H1 (cell line): ENCODE results near the gene DYNLL2. TPM values are rescaled to one million over a fixed set of nuclear protein-coding genes. Genes with fewer than 3 reads are reported as not detected.

ENCODE experiments used
- CTCF ChIA-PET: fragments of 300-600 bp; sonication (Branson Sonifier 250); formaldehyde crosslinking; loops from one replicate; lab custom pipeline; 2021; ENCODE audit not compliant: partially characterized antibody; lab: Charles Lee
- POLR2A ChIA-PET: fragments of 300-600 bp; sonication (Branson Sonifier 250); formaldehyde crosslinking; loops from one replicate; lab custom pipeline; 2021; ENCODE audit warnings: inconsistent platforms; ENCODE audit not compliant: partially characterized antibody; lab: Charles Lee
- DNase-seq, 2 experiments: peaks; one replicate each; pipeline versions ENCODE4 v3.0.0 to v3.0.0-alpha.2; 2010 to 2022; ENCODE audit warnings: low spot score in 2 of 2, low read depth in 1 of 2, mixed read lengths in 1 of 2
- FAIRE-seq: peaks from 2 replicates; lab custom pipeline; 2011; peaks lifted over from hg19 to GRCh38; lab: Jason Lieb, UNC
- H2AFZ ChIP-seq: 2 replicates; pipeline ENCODE4 v1.8.1; 2012; ENCODE audit warnings: low read length, inconsistent platforms
- H2AK5ac ChIP-seq: 2 replicates; pipeline ENCODE4 v1.6.1; 2013; ENCODE audit warnings: low read depth, low read length
- H2BK120ac ChIP-seq: replicated peaks from 2 replicates; pipeline ENCODE3; 2013; ENCODE audit warnings: low read depth, low read length, inconsistent platforms
- H2BK12ac ChIP-seq: 2 replicates; pipeline ENCODE4 v1.6.1; 2013; ENCODE audit warnings: low read depth, low read length
- H2BK15ac ChIP-seq: 2 replicates; pipeline ENCODE4 v1.6.1; 2013; ENCODE audit warnings: low read length
- H2BK20ac ChIP-seq: 2 replicates; pipeline ENCODE4 v1.6.1; 2013; ENCODE audit warnings: low read length
- H2BK5ac ChIP-seq: 2 replicates; pipeline ENCODE4 v1.6.1; 2013; ENCODE audit warnings: low read depth, low read length
- H3K14ac ChIP-seq: 2 replicates; pipeline ENCODE4 v1.6.1; 2013; ENCODE audit warnings: inconsistent platforms; ENCODE audit not compliant: insufficient read length
- H3K18ac ChIP-seq: 2 replicates; pipeline ENCODE4 v1.6.1; 2013; ENCODE audit warnings: low read length; ENCODE audit errors: extremely low read depth
- H3K23ac ChIP-seq: 2 replicates; pipeline ENCODE4 v1.6.1; 2013; ENCODE audit warnings: inconsistent platforms; ENCODE audit not compliant: insufficient read length
- H3K23me2 ChIP-seq: 2 replicates; pipeline ENCODE4 v1.6.1; 2013; ENCODE audit warnings: low read depth, low read length
- H3K27ac ChIP-seq: 2 replicates; pipeline ENCODE4 v1.6.1; 2011; ENCODE audit warnings: low read depth, low read length, inconsistent platforms
- H3K27me3 ChIP-seq, 4 experiments: replicated peaks in 1 of 4; 1 replicate in 1 of 4; 2 replicates in 3 of 4; pipeline versions ENCODE4 v1.6.1 to v1.8.1; 2011 to 2013; ENCODE audit warnings: low read length in 3 of 4, mild to moderate bottlenecking in 3 of 4, inconsistent platforms in 2 of 4, mixed read lengths in 2 of 4, moderate library complexity in 1 of 4; ENCODE audit not compliant: control insufficient read depth in 3 of 4, insufficient read depth in 3 of 4; ENCODE audit errors: extremely low read depth in 1 of 4
- H3K36me3 ChIP-seq, 4 experiments: 2 replicates each; pipeline versions ENCODE4 v1.6.1 to v1.8.1; 2011 to 2013; ENCODE audit warnings: mild to moderate bottlenecking in 4 of 4, low read length in 3 of 4, moderate library complexity in 2 of 4, control low read depth in 1 of 4, inconsistent platforms in 1 of 4; ENCODE audit not compliant: insufficient read depth in 4 of 4, control insufficient read depth in 2 of 4
- H3K4ac ChIP-seq: replicated peaks from 2 replicates; pipeline ENCODE3; 2013; ENCODE audit warnings: low read length, low read depth, mixed read lengths, inconsistent platforms; ENCODE audit not compliant: insufficient read length
- H3K4me1 ChIP-seq, 4 experiments: replicated peaks in 1 of 4; 1 replicate in 1 of 4; 2 replicates in 3 of 4; pipeline versions ENCODE4 v1.6.1 to v1.8.1; 2011 to 2013; ENCODE audit warnings: low read length in 3 of 4, inconsistent platforms in 2 of 4, mixed read lengths in 1 of 4; ENCODE audit not compliant: insufficient read depth in 4 of 4, control insufficient read depth in 3 of 4
- H3K4me2 ChIP-seq, 2 experiments: 2 replicates each; pipeline versions ENCODE4 v1.6.1 to v1.8.1; 2011 to 2013; ENCODE audit warnings: low read depth in 2 of 2, low read length in 2 of 2, control low read depth in 1 of 2, inconsistent platforms in 1 of 2, mild to moderate bottlenecking in 1 of 2; ENCODE audit not compliant: insufficient read depth in 1 of 2
- H3K4me3 ChIP-seq, 4 experiments: fragments of 200-600, 300-600 bp in 1 of 4; sonication (generic), shearing (Covaris generic), sonication (Bioruptor Twin) in 1 of 4; 2 replicates each; pipeline versions ENCODE4 v1.5.1 to v1.8.1; 2011 to 2016; ENCODE audit warnings: low read length in 4 of 4, low read depth in 3 of 4, control low read depth in 2 of 4, inconsistent platforms in 2 of 4, mild to moderate bottlenecking in 2 of 4, mixed read lengths in 1 of 4, moderate library complexity in 1 of 4; ENCODE audit not compliant: insufficient read depth in 2 of 4; ENCODE audit errors: extremely low read depth in 1 of 4
- H3K56ac ChIP-seq: replicated peaks from 2 replicates; pipeline ENCODE3; 2013; ENCODE audit warnings: low read depth, mild to moderate bottlenecking, mixed read lengths, low read length, inconsistent platforms; ENCODE audit not compliant: insufficient read length
- H3K79me1 ChIP-seq: 2 replicates; pipeline ENCODE4 v1.6.1; 2013; ENCODE audit warnings: low read depth, low read length, control low read depth
- H3K79me2 ChIP-seq, 2 experiments: 2 replicates each; pipeline versions ENCODE4 v1.6.1 to v1.8.1; 2012 to 2013; ENCODE audit warnings: low read length in 2 of 2, mild to moderate bottlenecking in 2 of 2, inconsistent platforms in 1 of 2; ENCODE audit not compliant: insufficient read depth in 2 of 2, control insufficient read depth in 1 of 2
- H3K9ac ChIP-seq, 4 experiments: replicated peaks in 1 of 4; 1 replicate in 1 of 4; 2 replicates in 3 of 4; pipeline versions ENCODE4 v1.6.1 to v1.8.1; 2011 to 2013; ENCODE audit warnings: low read depth in 3 of 4, low read length in 3 of 4, control low read depth in 2 of 4, mild to moderate bottlenecking in 2 of 4, moderate library complexity in 2 of 4, inconsistent platforms in 1 of 4; ENCODE audit errors: extremely low read depth in 1 of 4
- H3K9me3 ChIP-seq, 2 experiments: 2 replicates each; pipeline versions ENCODE4 v1.6.1 to v1.8.1; 2012 to 2013; ENCODE audit warnings: mild to moderate bottlenecking in 2 of 2, moderate library complexity in 2 of 2, control low read depth in 1 of 2, inconsistent platforms in 1 of 2, low read depth in 1 of 2, low read length in 1 of 2, mixed read lengths in 1 of 2; ENCODE audit not compliant: insufficient read depth in 2 of 2
- H4K20me1 ChIP-seq, 2 experiments: replicated peaks in 1 of 2; 2 replicates each; pipeline versions ENCODE3 to v1.8.1; 2011 to 2013; ENCODE audit warnings: inconsistent platforms in 2 of 2, low read length in 2 of 2, mild to moderate bottlenecking in 1 of 2; ENCODE audit not compliant: insufficient read depth in 2 of 2, control insufficient read depth in 1 of 2
- H4K5ac ChIP-seq: 2 replicates; pipeline ENCODE4 v1.6.1; 2013; ENCODE audit warnings: low read length, low read depth, mixed read lengths, inconsistent platforms; ENCODE audit not compliant: insufficient read length
- H4K8ac ChIP-seq: 2 replicates; pipeline ENCODE4 v1.8.0; 2013; ENCODE audit warnings: mild to moderate bottlenecking, moderate library complexity, low read length, inconsistent platforms; ENCODE audit not compliant: insufficient read depth; ENCODE audit errors: extremely low read depth
- H4K91ac ChIP-seq: replicated peaks from 2 replicates; pipeline ENCODE3; 2013; ENCODE audit warnings: low read length, mixed read lengths, inconsistent platforms; ENCODE audit not compliant: insufficient read length
- CBX5 ChIP-seq: fragments of 300-800, 300-1000 bp; sonication (generic); IDR thresholded peaks from 2 replicates; pipeline ENCODE4 v1.7.1; 2016; ENCODE audit warnings: antibody characterized with exemption, low read length, low read depth
- POLR2A ChIP-seq, 2 experiments: IDR thresholded peaks; 1 replicate in 1 of 2; 2 replicates in 1 of 2; pipeline ENCODE4 v1.6.1; 2011; ENCODE audit warnings: low read depth in 2 of 2, low read length in 2 of 2, mild to moderate bottlenecking in 2 of 2; ENCODE audit errors: control extremely low read depth in 1 of 2
- POLR2AphosphoS5 ChIP-seq: IDR thresholded peaks from 2 replicates; pipeline ENCODE4 v1.6.1; 2011; ENCODE audit warnings: low read depth, low read length
- TCF12 ChIP-seq: IDR thresholded peaks from 2 replicates; pipeline ENCODE4 v1.6.1; 2011; ENCODE audit warnings: low read depth, mild to moderate bottlenecking, low read length
- WGBS, 2 experiments: shearing (Covaris generic) in 1 of 2; methylation state at CpG; one replicate each; pipeline versions ENCODE4 v1.1.6 to v1.1.7; 2013 to 2015; ENCODE audit warnings: low lambda C conversion rate in 2 of 2, mixed read lengths in 2 of 2, inconsistent platforms in 1 of 2, low coverage in 1 of 2, missing lambda C conversion rate in 1 of 2; ENCODE audit not compliant: insufficient replicate concordance in 2 of 2, insufficient coverage in 1 of 2, insufficient read length in 1 of 2; ENCODE audit errors: extremely low coverage in 1 of 2, missing lambda C conversion rate in 1 of 2; 5-methylcytosine and 5-hydroxymethylcytosine counted together
- polyA plus RNA-seq, 7 experiments: library from polyadenylated mRNA; depleted of rRNA in 3 of 7; stranded (reverse) in 5 of 7; unstranded in 2 of 7; fragments of >200 nt in 5 of 7; fragments of 200-250 nt in 2 of 7; gene quantifications; 1 replicate in 5 of 7; 2 replicates in 1 of 7; 4 replicates in 1 of 7; pipeline versions ENCODE4 v1.2.1 to v1.2.3, GENCODE V29; 2011 to 2013; ENCODE audit warnings: missing spikeins in 2 of 7, mixed read lengths in 2 of 7
- total RNA-seq: library from RNA; stranded (reverse); fragmentation: NEBNext Ultra II Directional; extraction: Animal tissue kit (Norgen Biotek cat#: 25700); gene quantifications from 2 replicates; pipeline ENCODE4 v1.2.1, GENCODE V29; 2021

The DYNLL2 gene
- total and polyA plus RNA-seq, 2 of the 8 experiments (the other 6 are each of a cell fraction or from before 2014, with no cell fraction given) = 19.8 to 52.7 TPM

DNA sequence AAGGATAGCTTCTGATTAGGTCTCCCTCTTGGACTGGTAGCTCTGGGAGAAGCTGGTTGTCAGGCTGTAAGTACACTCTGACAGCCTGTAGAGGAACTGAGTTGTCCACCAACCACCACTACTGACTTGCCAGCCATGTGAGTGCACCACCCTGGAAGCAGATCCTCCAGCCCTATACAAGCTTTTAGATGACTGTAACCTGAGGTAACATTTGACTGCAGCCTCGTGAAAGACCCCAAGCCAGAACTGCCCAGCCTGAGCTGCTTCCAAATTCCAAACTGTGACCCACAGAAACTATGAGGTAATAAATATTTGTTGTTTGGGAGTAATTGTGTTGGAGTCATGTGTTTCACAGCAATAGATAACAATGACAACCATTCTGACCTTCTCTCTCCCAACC lies 30.8 kb upstream of the DYNLL2 start:
- H3K4me1 ChIP-seq = no peaks in the 10 kb centered on the region
- no peak overlapping the region for H2BK15ac ChIP-seq
- no peak overlapping the region for H2BK12ac ChIP-seq
- no peaks in the 10 kb centered on the region for H3K9me3 ChIP-seq
- no peak overlapping the region for H2AFZ ChIP-seq
- no peak overlapping the region for H4K91ac ChIP-seq
- no peaks in the 10 kb centered on the region for H4K20me1 ChIP-seq
- H3K36me3 ChIP-seq = no peaks in the 10 kb centered on the region
- no peak overlapping the region for H2BK5ac ChIP-seq
- H4K8ac ChIP-seq = no peak overlapping the region
- DNase-seq = no peak
- no peaks in the 10 kb centered on the region for H3K79me2 ChIP-seq
- H2AK5ac ChIP-seq = no peak overlapping the region
- H3K79me1 ChIP-seq = no peaks in the 10 kb centered on the region
- no peak overlapping the region for H2BK120ac ChIP-seq
- 83% methylated on average over 1 of the region's 1 CpG; no CpG with 5 or more reads in 1 of the 2 experiments for whole genome bisulfite sequencing, 2 experiments
- no peak overlapping the region for H3K56ac ChIP-seq
- no peak overlapping the region for H3K18ac ChIP-seq
- no peak overlapping the region for H3K4ac ChIP-seq
- no peak overlapping the region for H3K9ac ChIP-seq
- no peak overlapping the region for H4K5ac ChIP-seq
- H3K23me2 ChIP-seq = no peaks in the 10 kb centered on the region
- H3K4me2 ChIP-seq = no peak overlapping the region
- no peak overlapping the region for H2BK20ac ChIP-seq
- H3K27ac ChIP-seq = no peak overlapping the region
- no peak overlapping the region for H3K23ac ChIP-seq
- H3K14ac ChIP-seq = no peak overlapping the region
- POLR2A ChIA-PET = interaction anchor here (1.0 to 2.1 kb wide), 6 partner anchors 12 to 55 kb away, joined by 3 to 8 read pairs (median 3); partner anchors contain the start of genes DYNLL2 and SRSF1
- FAIRE-seq = no peak
- H3K4me3 ChIP-seq = no peak overlapping the region
- CTCF ChIA-PET = interaction anchor here (0.9 to 2.1 kb wide), 5 partner anchors 8 to 58 kb away, joined by 3 to 8 read pairs (median 4); no protein-coding TSS in a partner anchor
- H3K27me3 ChIP-seq = no peaks in the 10 kb centered on the region
- TF ChIP-seq TCF12 = no peak
- TF ChIP-seq CBX5 = no peak
- no peak for TF ChIP-seq POLR2A (IDR thresholded peaks at IDR 0.05; ENCODE audit: control extremely low read depth in 1 of 2, low read depth in 2 of 2, low read length in 2 of 2)
- TF ChIP-seq POLR2AphosphoS5 = no peak
